ENCODE data around the gene NAA50.

The NAA50 gene

GRCh38 chr3:113745756-113746547 lies at the start of gene NAA50:
Gene NAA50 (minus strand): TSS chr3:113746249. CDS start chr3:113745949, 300 bp downstream.
- peak; percentile 91 for DNase-seq

GRCh38 chr3:113795693-113796092 lies 49.6 kb upstream of the NAA50 start:
- no peak for DNase-seq

- no peak for DNase-seq
Observed at GRCh38 chr3:113794526-113794925, 48.5 kb upstream of the NAA50 start.

GRCh38 chr3:113791381-113791780 lies 45.3 kb upstream of the NAA50 start:
- no peak for DNase-seq

GRCh38 chr3:113783980-113784379 lies 37.9 kb upstream of the NAA50 start:
- DNase-seq = no peak

GRCh38 chr3:113783463-113783862 lies 37.4 kb upstream of the NAA50 start:
- DNase-seq = no peak

- DNase-seq = no peak
Observed at GRCh38 chr3:113776564-113776963, 30.5 kb upstream of the NAA50 start.

GRCh38 chr3:113775516-113775915 lies 29.5 kb upstream of the NAA50 start:
- no peak for DNase-seq

GRCh38 chr3:113773381-113773780 lies 27.3 kb upstream of the NAA50 start:
- no peak for DNase-seq

GRCh38 chr3:113771993-113772392 lies 25.9 kb upstream of the NAA50 start:
- DNase-seq = no peak

- no peak for DNase-seq
Observed at GRCh38 chr3:113769551-113769950, 23.5 kb upstream of the NAA50 start.

GRCh38 chr3:113764698-113765097 lies 18.6 kb upstream of the NAA50 start:
- DNase-seq = no peak

- no peak for DNase-seq
Observed at GRCh38 chr3:113758389-113759024, 12.5 kb upstream of the NAA50 start.

GRCh38 chr3:113754494-113755159 lies 8.6 kb upstream of the NAA50 start:
- DNase-seq = no peak

GRCh38 chr3:113753376-113753985 lies 7.4 kb upstream of the NAA50 start:
- no peak for DNase-seq

GRCh38 chr3:113751141-113751540 lies 5.1 kb upstream of the NAA50 start:
- no peak for DNase-seq

GRCh38 chr3:113747283-113748046 lies 1.4 kb upstream of the NAA50 start:
- DNase-seq = peak; percentile 33

GRCh38 chr3:113746548-113747282 lies 666 bp upstream of the NAA50 start, which contains the start of gene ATP6V1A:
Gene ATP6V1A (plus strand): TSS chr3:113747035. CDS start chr3:113778754, 31,719 bp downstream.
- peak; percentile 92 for DNase-seq

- DNase-seq = peak; percentile 61
Observed at GRCh38 chr3:113744941-113745755, 901 bp downstream of the NAA50 start.

- DNase-seq = no peak
Observed at GRCh38 chr3:113743006-113743630, 2.9 kb downstream of the NAA50 start.
